ENCODE data around the gene SIM2.

SIM2 gene

DNA sequence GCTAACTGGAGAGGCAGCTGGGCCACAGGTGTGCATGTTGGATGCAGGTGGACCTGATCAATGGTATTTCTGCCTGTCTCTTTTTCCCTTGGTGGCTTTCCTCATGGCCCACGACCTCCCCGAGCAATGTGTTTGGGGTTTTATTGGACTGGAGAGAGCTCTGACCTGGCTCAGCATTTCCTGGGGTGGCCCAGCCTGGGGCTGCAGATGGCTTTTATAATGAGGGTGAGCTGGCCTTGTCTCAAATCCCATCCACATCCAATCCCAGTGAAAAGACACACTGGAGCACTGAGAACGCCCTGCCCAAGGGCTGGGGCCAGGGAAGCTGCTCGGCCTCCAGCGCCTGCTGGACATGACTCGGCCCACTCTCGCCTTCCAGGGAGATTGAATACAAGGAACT, 44.1 kb downstream of the SIM2 start:
- DNase-seq, result no peak

DNA sequence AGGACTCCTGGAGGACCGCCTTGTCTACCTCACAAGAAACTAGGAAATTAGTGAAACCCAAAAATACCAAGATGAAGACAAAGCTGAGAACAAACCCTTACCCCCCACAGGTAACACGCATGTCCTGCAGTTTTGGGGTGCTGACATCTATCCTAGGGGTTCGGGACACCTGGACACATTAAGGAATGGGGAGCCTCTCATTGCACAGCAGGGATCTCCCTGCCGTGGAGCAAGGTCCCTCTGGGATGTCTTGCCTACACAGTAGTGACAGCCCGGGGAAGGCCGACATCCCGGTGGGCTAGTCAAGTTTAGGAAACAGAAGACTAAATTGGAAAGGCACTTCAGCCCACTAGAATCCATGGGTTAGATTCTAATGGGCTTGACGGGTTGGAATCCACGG, 44.5 kb downstream of the SIM2 start:
- DNase-seq, result no peak

- DNase-seq, result no peak
Observed at GRCh38 chr21:36744190-36744559, 45.3 kb downstream of the SIM2 start.

DNA sequence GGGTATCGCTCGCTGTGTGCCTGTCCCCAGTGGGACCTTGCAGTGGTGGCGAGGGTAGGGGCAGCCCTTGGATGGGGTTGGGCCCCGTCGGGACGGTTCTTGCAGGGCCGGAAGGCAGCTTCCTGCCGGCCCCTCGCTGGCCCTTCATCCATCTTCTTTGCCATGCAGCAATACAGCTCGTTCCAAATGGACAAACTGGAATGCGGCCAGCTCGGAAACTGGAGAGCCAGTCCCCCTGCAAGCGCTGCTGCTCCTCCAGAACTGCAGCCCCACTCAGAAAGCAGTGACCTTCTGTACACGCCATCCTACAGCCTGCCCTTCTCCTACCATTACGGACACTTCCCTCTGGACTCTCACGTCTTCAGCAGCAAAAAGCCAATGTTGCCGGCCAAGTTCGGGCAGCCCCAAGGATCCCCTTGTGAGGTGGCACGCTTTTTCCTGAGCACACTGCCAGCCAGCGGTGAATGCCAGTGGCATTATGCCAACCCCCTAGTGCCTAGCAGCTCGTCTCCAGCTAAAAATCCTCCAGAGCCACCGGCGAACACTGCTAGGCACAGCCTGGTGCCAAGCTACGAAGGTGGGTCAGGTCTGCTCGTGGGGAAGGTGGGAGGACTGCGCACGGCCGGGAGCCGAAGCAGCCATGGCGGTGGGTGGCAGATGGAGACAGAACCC, 45.8 kb downstream of the SIM2 start:
- no peak for DNase-seq

GRCh38 chr21:36745459-36745858, 46.5 kb downstream of the SIM2 start:
- no peak for DNase-seq

- DNase-seq, result no peak
Observed at GRCh38 chr21:36747041-36747814, 48.3 kb downstream of the SIM2 start.

DNA sequence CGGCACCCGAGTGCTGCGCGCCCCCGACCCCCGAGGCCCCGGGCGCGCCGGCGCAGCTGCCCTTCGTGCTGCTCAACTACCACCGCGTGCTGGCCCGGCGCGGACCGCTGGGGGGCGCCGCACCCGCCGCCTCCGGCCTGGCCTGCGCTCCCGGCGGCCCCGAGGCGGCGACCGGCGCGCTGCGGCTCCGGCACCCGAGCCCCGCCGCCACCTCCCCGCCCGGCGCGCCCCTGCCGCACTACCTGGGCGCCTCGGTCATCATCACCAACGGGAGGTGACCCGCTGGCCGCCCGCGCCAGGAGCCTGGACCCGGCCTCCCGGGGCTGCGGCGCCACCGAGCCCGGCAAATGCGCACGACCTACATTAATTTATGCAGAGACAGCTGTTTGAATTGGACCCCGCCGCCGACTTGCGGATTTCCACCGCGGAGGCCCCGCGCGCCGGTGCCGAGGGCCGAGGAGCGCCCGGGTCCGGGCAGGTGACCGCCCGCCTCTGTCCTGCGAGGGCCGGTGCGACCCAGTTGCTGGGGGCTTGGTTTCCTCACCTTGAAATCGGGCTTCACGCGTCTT, 49.0 kb downstream of the SIM2 start:
- no peak for DNase-seq

GRCh38 chr21:36749935-36750575, 51.1 kb downstream of the SIM2 start:
- DNase-seq, result no peak

DNA sequence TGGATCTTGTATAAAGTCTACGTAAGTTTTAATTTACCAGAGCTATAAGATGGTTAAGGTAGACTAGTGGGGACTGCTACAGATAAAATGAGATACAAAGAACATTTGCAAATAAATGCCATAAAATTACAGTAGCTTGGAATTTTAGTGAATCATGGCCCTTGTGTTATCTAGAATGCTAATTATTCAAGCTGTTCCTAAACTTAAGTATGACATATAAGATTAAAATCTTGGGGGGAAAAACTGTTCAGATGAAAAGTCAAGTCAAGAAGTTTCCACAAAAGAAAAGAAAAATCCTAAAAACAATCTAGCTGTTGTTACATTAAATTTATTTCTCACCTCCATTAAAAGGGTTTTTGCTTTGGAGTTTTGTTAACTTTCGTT, 51.7 kb downstream of the SIM2 start:
- DNase-seq, result no peak

DNA sequence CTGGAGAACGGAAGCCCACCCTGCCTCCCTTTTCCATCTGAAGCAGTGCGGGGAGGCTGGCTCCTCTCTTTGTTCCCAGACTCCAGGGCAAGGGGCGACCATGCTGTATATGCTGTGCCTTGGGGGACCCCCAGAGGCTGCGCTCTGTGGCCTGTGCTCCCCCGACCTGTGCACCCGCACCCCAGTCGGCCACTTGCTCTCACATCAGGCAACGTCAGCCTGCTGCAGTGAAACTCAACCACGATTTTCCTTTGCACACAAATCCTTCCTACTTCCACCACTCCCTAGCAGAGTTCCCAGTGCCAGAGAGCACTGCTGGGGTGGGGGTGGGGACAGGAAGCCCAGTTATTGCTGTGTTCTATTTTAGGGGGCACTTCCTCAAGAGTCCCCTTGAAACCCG, 52.5 kb downstream of the SIM2 start:
- DNase-seq, result no peak

- no peak for DNase-seq
Observed at GRCh38 chr21:36753556-36753955, 54.6 kb downstream of the SIM2 start.

- no peak for DNase-seq
Observed at GRCh38 chr21:36754241-36754898, 55.5 kb downstream of the SIM2 start.

DNA sequence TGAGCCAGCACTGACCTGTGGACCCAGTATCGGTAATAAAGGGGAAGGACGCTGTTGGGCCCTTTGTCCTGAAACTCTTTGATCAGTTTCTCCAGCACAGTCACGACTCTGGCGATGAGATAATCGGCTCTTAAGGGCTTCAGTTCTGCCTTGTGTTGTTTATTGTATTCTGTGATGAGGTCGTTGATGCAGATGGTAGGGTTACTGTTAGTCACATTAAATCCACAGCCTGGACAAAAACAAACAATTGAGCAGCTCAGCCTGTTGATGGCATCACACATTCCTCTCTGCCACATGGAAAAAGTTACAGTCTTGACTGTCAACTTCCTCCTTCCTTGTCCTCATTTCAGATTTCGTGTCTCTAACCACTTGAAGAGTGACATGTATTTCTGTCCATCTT, 57.6 kb downstream of the SIM2 start:
- DNase-seq, result no peak

DNA sequence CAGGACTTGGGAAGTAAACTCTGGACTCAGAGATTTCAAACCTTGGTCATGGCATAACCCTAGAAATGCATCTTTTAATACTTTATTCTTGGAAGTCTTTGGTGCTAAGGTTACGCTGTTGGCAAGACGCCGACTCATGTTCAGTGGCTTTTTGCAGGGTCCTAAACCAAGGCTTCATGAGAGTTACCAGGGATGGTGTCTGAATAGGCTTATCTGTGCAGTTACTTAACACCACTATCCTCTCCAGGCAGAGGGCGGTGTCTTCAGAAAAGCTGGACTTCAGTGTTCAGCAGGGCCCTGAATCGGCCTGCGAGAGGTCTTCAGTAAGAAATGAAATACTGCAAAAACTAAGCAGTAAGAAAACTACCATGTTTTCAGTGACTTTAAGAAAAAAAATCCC, 58.3 kb downstream of the SIM2 start:
- no peak for DNase-seq

DNA sequence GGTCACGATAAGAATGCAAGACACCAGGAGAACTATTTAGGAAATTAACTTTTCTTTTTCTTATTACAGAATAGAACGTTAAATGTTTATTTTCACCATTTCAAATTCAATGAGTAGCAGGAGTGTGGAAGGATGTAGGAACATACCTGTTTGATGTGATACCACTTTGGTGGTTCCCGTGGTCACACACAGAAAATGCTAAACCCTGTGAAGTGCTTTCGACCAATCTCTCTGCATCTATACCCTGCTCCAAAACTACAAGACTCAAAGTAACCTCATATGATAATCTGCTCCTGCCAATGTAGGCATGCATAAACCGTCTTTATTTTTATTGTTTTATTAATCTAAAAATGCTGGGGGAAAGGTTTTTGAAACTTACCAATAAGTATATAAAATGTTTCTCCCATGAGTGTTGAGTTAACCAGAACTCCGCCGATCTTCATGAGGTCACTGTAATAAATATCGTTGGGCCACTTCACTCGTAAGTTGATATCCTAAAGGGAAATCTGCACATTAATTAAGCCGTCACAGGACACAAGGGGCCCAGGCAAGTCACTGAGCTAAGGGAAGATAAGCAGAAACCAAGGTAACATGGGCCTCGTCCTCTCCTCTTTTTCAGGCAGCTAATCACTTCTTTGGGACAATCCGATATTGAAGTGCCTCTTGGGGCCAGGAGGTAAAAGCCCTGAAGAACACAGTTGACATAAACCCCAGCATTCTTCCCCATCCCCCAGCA, 60.6 kb downstream of the SIM2 start:
- no peak for DNase-seq

DNA sequence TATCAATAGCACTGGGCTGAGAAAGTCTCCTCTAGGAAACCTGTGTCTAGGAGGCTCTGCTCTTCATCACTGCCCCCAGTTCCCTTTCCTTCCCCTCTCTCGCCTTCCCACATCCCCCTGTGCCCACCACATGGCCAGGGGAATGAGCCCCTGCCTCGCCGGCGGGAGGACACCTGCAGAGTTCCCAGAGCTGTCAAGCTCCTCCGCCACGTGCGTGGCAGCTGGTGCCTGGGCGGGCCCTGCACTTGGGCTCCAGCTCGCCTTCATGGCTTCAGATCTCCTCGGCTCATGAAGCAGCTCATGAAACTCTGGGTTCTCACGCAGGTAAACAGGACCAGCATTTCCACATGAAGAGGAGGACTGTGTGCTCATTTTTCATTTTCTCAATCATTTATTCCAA, 62.8 kb downstream of the SIM2 start:
- no peak for DNase-seq

GRCh38 chr21:36762642-36763041, 63.7 kb downstream of the SIM2 start:
- DNase-seq, result no peak

GRCh38 chr21:36763305-36763704, 64.4 kb downstream of the SIM2 start:
- no peak for DNase-seq

- no peak for DNase-seq
Observed at GRCh38 chr21:36765229-36765628, 66.3 kb downstream of the SIM2 start.

- no peak for DNase-seq
Observed at GRCh38 chr21:36766511-36766910, 67.6 kb downstream of the SIM2 start.

DNA sequence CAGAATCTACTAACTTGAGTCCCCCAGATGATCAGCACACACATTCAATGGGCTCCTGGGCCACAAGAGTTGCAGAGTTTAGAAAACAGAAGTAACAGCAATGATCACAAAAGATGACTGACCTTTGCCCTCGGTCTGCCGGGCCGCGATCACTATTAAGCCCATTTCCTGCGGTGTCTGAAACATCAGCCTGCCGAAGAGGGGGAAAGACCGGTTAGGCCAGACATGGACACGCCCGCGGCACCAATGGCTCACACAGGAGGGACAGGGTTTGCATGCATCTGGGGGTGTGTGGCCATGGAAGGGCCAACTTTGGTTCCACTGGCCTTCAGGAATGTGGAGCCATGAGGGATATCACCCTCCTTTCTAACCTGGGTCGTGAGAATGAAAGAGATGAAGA, 68.2 kb downstream of the SIM2 start:
- DNase-seq, result no peak

- no peak for DNase-seq
Observed at GRCh38 chr21:36768496-36768895, 69.6 kb downstream of the SIM2 start.

Measured in GOT3 (cell line).